Esophagus muscularis mucosa (tissue), 4 donors: ENCODE results near the gene NEK11. TPM values are rescaled to one million over a fixed set of nuclear protein-coding genes. Genes with fewer than 3 reads are reported as not detected.

Experiments used
- DNase-seq: peaks from one replicate; pipeline ENCODE4 v3.0.0-alpha.2; 2017; ENCODE audit errors: extremely low spot score
- H3K27ac ChIP-seq, 4 donors: fragments of 200-600 bp; sonication (generic); replicated peaks in 1 of 4; 1 replicate in 3 of 4; 2 replicates in 1 of 4; pipeline ENCODE4 v1.5.1; 2016 to 2019; ENCODE audit warnings: mild to moderate bottlenecking in 1 of 4
- H3K27me3 ChIP-seq, 4 donors: fragments of 200-600 bp; sonication (generic); one replicate each; pipeline versions ENCODE4 v1.5.1 to v1.6.0; 2016 to 2019
- H3K36me3 ChIP-seq, 4 donors: fragments of 200-600 bp; sonication (generic); one replicate each; pipeline ENCODE4 v1.5.1; 2016 to 2019
- H3K4me1 ChIP-seq, 4 donors: fragments of 200-600 bp; sonication (generic); one replicate each; pipeline ENCODE4 v1.5.1; 2016 to 2019
- H3K4me3 ChIP-seq, 4 donors: fragments of 200-600 bp; sonication (generic); 1 replicate in 2 of 4; 2 replicates in 2 of 4; pipeline ENCODE4 v1.5.1; 2016 to 2019; ENCODE audit warnings: mild to moderate bottlenecking in 4 of 4, moderate library complexity in 1 of 4
- H3K9me3 ChIP-seq, 4 donors: fragments of 200-600 bp; sonication (generic); 1 replicate in 3 of 4; 2 replicates in 1 of 4; pipeline ENCODE4 v1.5.1; 2016 to 2019
- CTCF ChIP-seq, 3 experiments: fragments of 200-600 bp in 2 of 3; fragments of 450-650 bp in 1 of 3; sonication (generic) in 2 of 3; IDR thresholded peaks; one replicate each; pipeline ENCODE4 v1.5.1; 2017 to 2019; ENCODE audit warnings: antibody characterized with exemption in 3 of 3, mild to moderate bottlenecking in 2 of 3, moderate library complexity in 1 of 3
- EP300 ChIP-seq: sonication (generic); formaldehyde crosslinking; IDR thresholded peaks from one replicate; pipeline ENCODE4 v1.6.1; 2017; ENCODE audit warnings: antibody characterized with exemption
- POLR2A ChIP-seq: fragments of 450-650 bp; IDR thresholded peaks from one replicate; pipeline ENCODE4 v1.6.1; 2017; ENCODE audit warnings: antibody characterized with exemption, moderate library complexity, mild to moderate bottlenecking, low read depth
- POLR2AphosphoS5 ChIP-seq, 2 donors: sonication (generic); formaldehyde crosslinking; IDR thresholded peaks; one replicate each; pipeline ENCODE4 v1.6.1; 2017; ENCODE audit warnings: antibody characterized with exemption in 2 of 2
- WGBS: methylation state at CpG from one replicate; pipeline ENCODE4 v1.1.5; 2018; 5-methylcytosine and 5-hydroxymethylcytosine counted together
- intact Hi-C: fragments of 100-400 bp; cut with DNase I; formaldehyde crosslinking; loops from one replicate; pipeline ENCODE4 v1.15.1; 2023
- total RNA-seq, 4 donors: library from RNA; depleted of rRNA; stranded (reverse); fragments of >200 nt; gene quantifications; one replicate each; pipeline versions ENCODE4 v1.1.0 to v1.2.1, GENCODE V29; 2016

Gene NEK11
- total RNA-seq, 4 donors from 2014 or later = 5.4 to 12.0 (median 6.8) TPM

GRCh38 chr3:131232711-131233267 is 206.1 kb downstream of the NEK11 start:
- 94% methylated on average over 3 of the region's 3 CpGs for WGBS
- H3K4me3 ChIP-seq = no peak overlapping the region
- H3K27me3 ChIP-seq = no peaks in the 10 kb centered on the region
- no peak for DNase-seq
- H3K27ac ChIP-seq = no peak overlapping the region
- H3K4me1 ChIP-seq = no peaks in the 10 kb centered on the region
- H3K9me3 ChIP-seq = no peaks in the 10 kb centered on the region
- TF ChIP-seq CTCF (IDR thresholded peaks at IDR 0.05) = no peak
- no peak for TF ChIP-seq EP300
- intact Hi-C loops = no loop called here
- peaks cover 0 to 8% (median 0%) of the 10 kb centered on the region in 4 donors for H3K36me3 ChIP-seq

GRCh38 chr3:131233900-131234668 is 207.4 kb downstream of the NEK11 start:
- TF ChIP-seq POLR2A = no peak
- no peak for TF ChIP-seq CTCF (IDR thresholded peaks at IDR 0.05)
- no peak for TF ChIP-seq POLR2AphosphoS5 (IDR thresholded peaks at IDR 0.05)
- TF ChIP-seq EP300 = no peak
- Histone ChIP-seq H3K4me1 (no peaks in the 10 kb centered on the region), H3K4me3 (no peak overlapping the region), H3K27me3 (no peaks in the 10 kb centered on the region), H3K36me3 (peaks cover 0 to 1% (median 0%) of the 10 kb centered on the region in 4 donors), H3K27ac (no peak overlapping the region), H3K9me3 (no peaks in the 10 kb centered on the region)
- intact Hi-C loops = no loop called here
- WGBS = 56% methylated on average over 5 of the region's 5 CpGs
- no peak for DNase-seq

GRCh38 chr3:131236421-131236820 is 209.7 kb downstream of the NEK11 start:
- H3K36me3 ChIP-seq = no peaks in the 10 kb centered on the region
- 96% methylated on average over 6 of the region's 6 CpGs for WGBS

GRCh38 chr3:131238496-131238895 is 211.8 kb downstream of the NEK11 start:
- TF ChIP-seq POLR2AphosphoS5 (IDR thresholded peaks at IDR 0.05) (no peak), CTCF (IDR thresholded peaks at IDR 0.05) (no peak), POLR2A (no peak), EP300 (no peak)
- WGBS = 100% methylated on average over 2 of the region's 2 CpGs
- Histone ChIP-seq H3K27ac (no peak overlapping the region), H3K36me3 (no peaks in the 10 kb centered on the region), H3K4me3 (no peak overlapping the region), H3K4me1 (no peaks in the 10 kb centered on the region), H3K9me3 (no peaks in the 10 kb centered on the region), H3K27me3 (no peaks in the 10 kb centered on the region)
- DNase-seq = no peak
- intact Hi-C loops = no loop called here

More at GRCh38 chr3:131236421-131236820, 209.7 kb downstream of the NEK11 start:
- Histone ChIP-seq H3K4me1 (no peaks in the 10 kb centered on the region), H3K4me3 (no peak overlapping the region), H3K27me3 (no peaks in the 10 kb centered on the region), H3K9me3 (no peaks in the 10 kb centered on the region), H3K27ac (no peak overlapping the region)
- intact Hi-C loops = no loop called here
- TF ChIP-seq CTCF (IDR thresholded peaks at IDR 0.05) (no peak), POLR2A (no peak), POLR2AphosphoS5 (IDR thresholded peaks at IDR 0.05) (no peak), EP300 (no peak)
- no peak for DNase-seq
